GM18526 (cell line): Measurements from ENCODE around the gene TBC1D21.

Experiments used
- POLR2A ChIP-seq: IDR thresholded peaks from 3 replicates; pipeline ENCODE4 v1.6.1; 2011; ENCODE audit not compliant: insufficient read length; ENCODE audit errors: extremely low read depth

TBC1D21 gene

GRCh38 chr15:73908822-73909122, 35.4 kb downstream of the TBC1D21 start:
- TF ChIP-seq POLR2A, result no peak

GRCh38 chr15:73909651-73910050, 36.3 kb downstream of the TBC1D21 start:
- TF ChIP-seq POLR2A, result no peak

GRCh38 chr15:73910522-73911303, 37.3 kb downstream of the TBC1D21 start:
- no peak for TF ChIP-seq POLR2A

- no peak for TF ChIP-seq POLR2A
Measured at GRCh38 chr15:73912030-73912596, 38.7 kb downstream of the TBC1D21 start.

- TF ChIP-seq POLR2A, result no peak
Measured at GRCh38 chr15:73914145-73914544, 40.8 kb downstream of the TBC1D21 start.

- TF ChIP-seq POLR2A, result no peak
Measured at GRCh38 chr15:73915082-73915481, 41.7 kb downstream of the TBC1D21 start.

GRCh38 chr15:73918784-73919183, 45.4 kb downstream of the TBC1D21 start:
- TF ChIP-seq POLR2A, result no peak

GRCh38 chr15:73919706-73920105, 46.3 kb downstream of the TBC1D21 start:
- no peak for TF ChIP-seq POLR2A

GRCh38 chr15:73921254-73921925, 48.0 kb downstream of the TBC1D21 start:
- no peak for TF ChIP-seq POLR2A

GRCh38 chr15:73922186-73923151, 49.1 kb downstream of the TBC1D21 start:
- no peak for TF ChIP-seq POLR2A

GRCh38 chr15:73923156-73923487, 49.8 kb downstream of the TBC1D21 start:
- TF ChIP-seq POLR2A, result no peak

- TF ChIP-seq POLR2A, result no peak
Measured at GRCh38 chr15:73923488-73924164, 50.3 kb downstream of the TBC1D21 start.

GRCh38 chr15:73924171-73924921, 51.0 kb downstream of the TBC1D21 start:
- no peak for TF ChIP-seq POLR2A

- TF ChIP-seq POLR2A, result no peak
Measured at GRCh38 chr15:73925848-73926218, 52.5 kb downstream of the TBC1D21 start.

GRCh38 chr15:73926219-73927002, 53.0 kb downstream of the TBC1D21 start, which contains the start of gene LOXL1:
LOXL1 (plus strand) TSS chr15:73926462; CDS start chr15:73926784, 322 bp downstream.
- no peak for TF ChIP-seq POLR2A
